Fibroblast of lung (primary cell): ENCODE measurements around the gene ERFE.

Experiments
- EZH2 ChIP-seq: IDR thresholded peaks from 2 replicates; pipeline ENCODE4 v1.5.1; 2012; ENCODE audit warnings: low read length, control low read depth, mild to moderate bottlenecking; ENCODE audit errors: missing control alignments
- TF ChIP-seq, protein P1 (sequence below), 2 donors: IDR thresholded peaks in 1 of 2; conservative IDR thresholded peaks in 1 of 2; 1 replicate in 1 of 2; 2 replicates in 1 of 2; pipeline ENCODE4 v1.5.1; 2011 to 2012; ENCODE audit warnings: low read length in 2 of 2, control low read depth in 1 of 2, inconsistent platforms in 1 of 2, low read depth in 1 of 2, mild to moderate bottlenecking in 1 of 2

- TF ChIP-seq EZH2, result no peak
- TF ChIP-seq, protein P1, sequence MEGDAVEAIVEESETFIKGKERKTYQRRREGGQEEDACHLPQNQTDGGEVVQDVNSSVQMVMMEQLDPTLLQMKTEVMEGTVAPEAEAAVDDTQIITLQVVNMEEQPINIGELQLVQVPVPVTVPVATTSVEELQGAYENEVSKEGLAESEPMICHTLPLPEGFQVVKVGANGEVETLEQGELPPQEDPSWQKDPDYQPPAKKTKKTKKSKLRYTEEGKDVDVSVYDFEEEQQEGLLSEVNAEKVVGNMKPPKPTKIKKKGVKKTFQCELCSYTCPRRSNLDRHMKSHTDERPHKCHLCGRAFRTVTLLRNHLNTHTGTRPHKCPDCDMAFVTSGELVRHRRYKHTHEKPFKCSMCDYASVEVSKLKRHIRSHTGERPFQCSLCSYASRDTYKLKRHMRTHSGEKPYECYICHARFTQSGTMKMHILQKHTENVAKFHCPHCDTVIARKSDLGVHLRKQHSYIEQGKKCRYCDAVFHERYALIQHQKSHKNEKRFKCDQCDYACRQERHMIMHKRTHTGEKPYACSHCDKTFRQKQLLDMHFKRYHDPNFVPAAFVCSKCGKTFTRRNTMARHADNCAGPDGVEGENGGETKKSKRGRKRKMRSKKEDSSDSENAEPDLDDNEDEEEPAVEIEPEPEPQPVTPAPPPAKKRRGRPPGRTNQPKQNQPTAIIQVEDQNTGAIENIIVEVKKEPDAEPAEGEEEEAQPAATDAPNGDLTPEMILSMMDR (conservative IDR thresholded peaks at IDR 0.05 in 1 of 2, IDR thresholded peaks at IDR 0.05 in 1 of 2; ENCODE audit: low read depth in 1 of 2, low read length in 2 of 2), result peak in 1 of 2 donors; percentile 23
Observed at GRCh38 chr2:238127165-238128060, 31.4 kb upstream of the ERFE start.
